A204.1 (cell line): ENCODE data around the gene WDFY4.

Source experiments
- FAIRE-seq: peaks from 2 replicates; lab custom pipeline; 2012; peaks lifted over from hg19 to GRCh38; lab: Jason Lieb, UNC

The WDFY4 gene

DNA sequence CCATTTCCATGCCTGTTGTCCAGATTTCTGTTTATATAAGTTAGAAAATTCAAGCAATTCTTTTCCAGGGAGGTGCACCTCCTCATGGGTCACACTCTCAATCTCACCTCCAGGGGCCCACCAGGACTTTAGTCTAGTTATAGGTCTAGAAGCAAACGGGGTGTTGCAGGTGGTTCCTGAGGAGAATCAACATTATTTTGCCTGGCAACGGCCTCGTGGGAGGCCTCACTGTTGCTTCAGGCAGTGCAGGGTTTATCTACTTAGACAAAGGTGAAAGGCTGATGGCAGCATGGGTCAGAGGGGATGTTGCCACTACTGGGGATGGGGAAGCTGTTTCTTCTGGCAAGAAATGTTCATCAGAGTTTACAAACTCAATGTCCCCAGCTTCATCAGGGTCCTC is 311.7 kb downstream of the WDFY4 start:
- no peak for FAIRE-seq

DNA sequence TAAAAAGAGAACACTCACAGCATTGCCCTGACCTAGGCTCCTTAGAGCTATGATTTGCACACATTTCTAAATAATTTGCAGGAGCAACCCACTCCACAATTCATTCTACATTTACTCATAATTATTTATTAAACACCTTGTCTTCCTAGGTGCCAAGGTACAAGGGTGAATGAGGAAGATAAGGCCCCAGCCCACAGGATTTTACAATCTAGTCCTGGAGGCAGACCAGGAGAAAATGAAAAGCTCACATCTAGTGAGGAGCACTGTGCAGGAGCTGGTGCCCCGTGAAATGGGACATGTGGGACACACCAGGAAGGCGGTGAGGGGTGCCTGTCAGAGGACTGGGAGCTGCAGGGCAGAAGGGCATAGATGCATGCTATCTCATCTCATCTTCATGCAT is 314.7 kb downstream of the WDFY4 start:
- no peak for FAIRE-seq

DNA sequence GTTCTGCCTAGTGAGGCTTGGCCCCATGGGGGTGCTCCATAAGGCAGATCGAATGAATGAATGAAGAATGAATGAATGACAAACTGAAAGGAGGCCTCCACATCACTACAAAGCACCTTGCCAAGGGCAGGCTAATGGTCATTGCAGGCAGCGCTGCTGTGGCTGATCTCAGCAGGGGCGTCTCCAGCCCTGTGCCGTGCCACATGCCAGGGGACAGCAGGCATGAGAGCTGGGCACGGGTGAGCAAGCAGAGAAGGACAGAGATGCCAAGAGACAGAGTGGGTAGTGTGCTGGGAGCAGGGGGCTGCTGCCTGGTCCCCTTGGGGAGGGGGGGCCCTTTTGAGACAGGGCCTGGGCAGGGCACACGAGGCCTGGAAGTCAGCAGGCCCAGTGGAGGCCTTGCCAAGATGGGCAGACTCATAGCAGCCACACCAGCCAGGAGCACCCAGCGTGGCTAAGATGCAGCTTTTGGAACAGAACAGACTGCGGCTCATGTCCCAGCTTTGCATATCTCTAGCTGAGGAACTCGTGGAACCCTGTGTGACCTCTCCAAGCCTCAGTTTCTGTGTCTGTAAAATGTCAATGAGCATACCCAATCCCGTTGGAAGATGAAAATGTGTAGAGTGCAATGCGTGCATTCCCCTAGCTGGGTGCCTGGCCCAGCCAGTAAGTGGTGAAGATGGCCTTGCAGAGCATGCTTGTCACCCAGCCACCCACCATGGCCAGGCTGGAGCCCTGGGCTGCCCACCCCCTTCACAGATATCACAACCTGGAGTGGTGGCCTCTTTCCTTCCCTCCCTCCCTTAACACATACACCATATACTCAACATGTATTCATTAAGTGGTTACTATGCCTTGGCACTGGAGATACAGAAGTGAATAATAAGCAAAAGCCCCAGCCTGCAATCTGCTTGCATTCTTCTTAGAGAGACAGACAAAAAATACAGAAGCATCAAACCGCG is 316.0 kb downstream of the WDFY4 start:
- FAIRE-seq, result no peak

DNA sequence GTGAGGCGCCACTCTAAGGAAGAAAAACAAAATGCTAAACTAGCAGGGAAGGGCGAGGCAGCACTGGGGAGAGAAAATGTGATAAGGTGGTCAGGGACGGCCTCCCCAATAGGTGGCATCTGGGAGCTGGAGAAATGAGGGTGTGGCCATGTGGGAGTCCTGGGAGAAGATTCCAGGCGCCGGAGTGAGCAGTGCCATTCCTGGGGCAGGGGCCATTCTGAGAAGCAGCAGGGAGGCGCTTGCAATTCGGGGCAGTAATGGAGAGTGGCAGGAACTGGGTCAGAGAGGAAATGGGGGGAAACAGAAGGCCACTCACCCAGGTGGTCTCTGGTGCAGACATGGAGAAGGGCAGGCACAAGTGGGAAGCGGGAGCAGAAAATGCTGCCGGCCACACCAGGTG is 316.7 kb downstream of the WDFY4 start:
- no peak for FAIRE-seq

DNA sequence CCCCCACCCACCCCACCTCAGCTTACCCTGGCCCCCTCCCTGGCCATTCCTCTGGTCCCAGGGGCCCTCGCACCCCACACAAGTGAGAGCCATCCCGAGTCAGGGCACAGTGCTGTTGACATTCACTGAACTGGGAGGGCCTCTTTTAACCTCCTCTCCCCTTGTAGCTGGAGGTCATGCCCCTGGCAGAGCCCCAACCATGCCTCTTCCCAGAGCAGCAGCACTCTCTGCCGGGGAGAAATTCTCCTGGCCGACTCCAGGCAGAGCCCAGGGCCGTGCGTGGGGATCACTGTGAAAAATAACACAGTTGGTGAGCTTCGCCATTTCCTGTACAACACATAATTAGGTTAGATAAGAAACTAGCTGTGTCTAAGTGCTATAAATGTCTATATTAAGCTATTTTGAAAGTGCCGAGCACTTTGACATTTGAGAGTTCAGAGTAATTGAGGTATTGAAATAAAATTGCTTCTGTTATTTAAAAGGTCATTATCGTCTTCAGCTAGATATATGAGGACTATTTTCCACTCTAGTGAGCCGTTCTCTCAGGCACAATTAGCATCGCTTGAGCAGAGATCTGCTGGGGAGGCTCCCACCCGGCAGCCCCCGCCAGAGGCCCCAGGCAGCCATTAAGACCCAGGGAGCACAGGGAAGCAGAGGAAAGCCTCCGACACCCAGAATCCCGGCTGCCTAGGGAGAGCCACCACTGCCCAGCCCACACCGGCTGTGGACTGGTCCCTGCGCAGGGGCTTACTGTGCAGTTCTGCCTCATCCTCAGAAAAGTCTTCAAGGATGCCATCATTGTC is 317.4 kb downstream of the WDFY4 start:
- FAIRE-seq, result no peak

DNA sequence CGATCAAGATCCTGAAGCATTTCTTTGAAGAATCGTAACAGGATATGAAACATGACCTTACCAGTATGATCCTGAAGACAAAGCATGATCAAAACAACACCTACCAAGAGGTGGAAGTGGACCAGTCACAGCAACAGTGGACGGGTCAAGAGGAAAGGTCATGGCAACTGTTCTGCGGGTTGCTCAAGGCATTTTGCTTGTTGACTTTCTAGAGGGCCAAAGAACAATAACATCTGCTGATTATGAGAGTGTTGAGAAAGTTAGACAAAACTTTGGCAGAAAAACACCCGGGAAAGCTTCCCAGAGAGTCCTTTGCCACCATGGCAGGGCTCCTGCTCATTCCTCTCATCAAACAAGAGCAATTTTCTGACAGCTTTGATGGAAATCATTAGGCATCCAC is 320.6 kb downstream of the WDFY4 start:
- FAIRE-seq, result no peak

- FAIRE-seq, result no peak
Observed at GRCh38 chr10:49007129-49007528, 322.5 kb downstream of the WDFY4 start.

- FAIRE-seq, result no peak
Observed at GRCh38 chr10:49008091-49008490, 323.4 kb downstream of the WDFY4 start.

GRCh38 chr10:49008505-49009198 is 324.0 kb downstream of the WDFY4 start:
- FAIRE-seq, result no peak

GRCh38 chr10:49009199-49009979 is 324.7 kb downstream of the WDFY4 start:
- no peak for FAIRE-seq

GRCh38 chr10:49010295-49010694 is 325.6 kb downstream of the WDFY4 start:
- FAIRE-seq, result no peak

- FAIRE-seq, result no peak
Observed at GRCh38 chr10:49010865-49011264, 326.2 kb downstream of the WDFY4 start.

- FAIRE-seq, result no peak
Observed at GRCh38 chr10:49011756-49012155, 327.1 kb downstream of the WDFY4 start.

DNA sequence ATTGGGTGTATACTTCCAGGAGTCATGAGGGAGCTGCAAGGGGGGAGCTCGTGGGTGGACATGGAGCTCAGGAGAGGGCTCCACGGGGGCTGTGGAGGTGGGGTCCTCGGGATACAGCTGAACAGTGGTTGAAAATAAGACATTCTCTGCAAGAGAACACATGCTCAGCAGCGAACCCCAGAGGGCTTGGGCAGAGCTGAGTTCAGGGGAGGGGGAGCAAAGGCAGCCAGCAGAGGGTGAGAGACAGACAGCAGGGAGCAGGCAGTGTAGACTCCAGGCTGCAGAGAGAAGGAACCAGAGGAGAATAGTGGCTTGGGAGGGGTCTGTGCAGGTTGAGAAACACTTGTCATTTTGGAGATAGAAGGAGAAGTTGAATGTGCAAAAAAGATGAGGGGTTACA is 327.9 kb downstream of the WDFY4 start:
- FAIRE-seq, result no peak

DNA sequence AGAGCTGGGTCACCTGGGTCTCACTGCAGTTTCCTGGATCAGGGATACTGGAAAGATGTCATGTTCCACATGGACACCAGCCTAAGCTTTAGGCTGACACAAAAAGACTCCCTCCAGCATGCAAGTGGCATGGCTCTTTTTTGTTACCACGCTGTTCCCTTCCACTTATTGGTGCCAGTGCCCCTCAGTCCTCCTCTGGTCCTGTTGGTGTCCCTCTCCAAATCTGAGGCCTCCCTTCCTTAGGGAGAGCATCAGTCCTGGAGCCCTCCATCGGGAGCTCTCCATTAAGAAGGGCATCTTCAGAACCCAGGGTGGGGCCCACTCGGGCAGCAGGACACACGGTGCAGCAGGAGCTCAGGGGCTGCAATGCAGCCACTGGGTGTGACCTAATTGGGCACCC is 331.0 kb downstream of the WDFY4 start:
- FAIRE-seq, result no peak

DNA sequence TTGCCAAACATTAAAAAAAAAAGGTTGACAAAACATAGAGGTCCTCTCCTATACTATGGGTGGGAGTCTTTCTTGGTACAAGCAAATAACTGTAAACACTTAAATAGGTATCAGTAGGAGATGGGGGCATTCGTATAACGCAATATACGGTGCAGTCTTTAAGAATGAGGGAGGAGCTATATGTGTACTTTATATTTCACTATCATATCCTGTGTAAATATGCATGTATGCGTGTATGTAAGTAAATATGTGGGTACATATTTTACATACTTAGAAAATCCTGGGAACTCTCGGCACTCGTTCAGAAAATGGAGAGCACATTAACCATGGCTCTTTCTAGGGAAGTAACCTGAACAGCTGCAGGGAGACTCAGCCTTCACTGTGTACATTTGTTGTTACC is 337.0 kb downstream of the WDFY4 start:
- FAIRE-seq, result no peak

DNA sequence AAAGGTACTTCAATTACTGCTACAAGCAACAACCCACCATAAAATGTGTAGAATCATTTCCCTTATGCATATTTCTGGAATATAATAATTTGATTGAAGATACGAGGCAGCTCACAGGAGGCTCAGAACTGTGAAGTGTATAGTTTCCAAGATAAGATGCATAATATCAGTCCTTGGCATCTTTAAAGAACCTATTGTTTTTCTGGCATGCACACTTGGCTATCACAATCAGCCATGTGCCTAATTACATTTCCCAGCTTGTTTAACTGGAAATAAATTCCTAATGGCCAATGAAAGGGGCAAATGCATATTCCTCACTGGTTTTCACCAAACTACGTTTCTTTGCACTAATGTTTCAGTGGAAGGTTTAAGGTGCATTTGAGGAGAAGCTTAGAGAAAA is 338.4 kb downstream of the WDFY4 start:
- no peak for FAIRE-seq

DNA sequence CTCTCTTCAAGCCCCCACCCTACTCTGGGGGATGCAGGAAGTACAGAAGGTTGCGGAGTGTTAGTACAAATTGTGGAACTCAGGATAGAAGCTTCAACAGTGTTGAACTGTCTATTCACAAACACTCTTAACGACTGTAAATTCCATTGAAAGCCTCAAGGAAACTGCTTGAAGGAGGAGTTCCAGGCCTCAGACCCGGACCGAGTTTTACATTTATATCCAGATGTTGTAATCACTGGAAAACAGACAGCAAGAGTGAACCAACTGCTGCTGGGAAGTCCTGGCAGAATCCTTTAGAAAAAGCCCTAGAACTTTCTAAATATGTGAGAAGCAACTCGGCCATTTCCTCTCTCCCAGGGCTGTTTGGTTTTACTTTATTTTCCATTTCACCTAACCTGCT is 339.1 kb downstream of the WDFY4 start:
- no peak for FAIRE-seq

- no peak for FAIRE-seq
Observed at GRCh38 chr10:49024484-49024883, 339.8 kb downstream of the WDFY4 start.

- FAIRE-seq, result no peak
Observed at GRCh38 chr10:49025347-49025983, 340.8 kb downstream of the WDFY4 start.

- FAIRE-seq, result no peak
Observed at GRCh38 chr10:49028639-49029038, 344.0 kb downstream of the WDFY4 start.
